Karpas-422 (cell line): ENCODE data around the gene GSTO2. TPM values are rescaled to one million over a fixed set of nuclear protein-coding genes. Genes with fewer than 3 reads are reported as not detected.
A peak's percentile ranks its signal among the peaks of the same experiment; 100 is the strongest.

Experiments
- DNase-seq: peaks from one replicate; pipeline ENCODE4 v3.0.0-alpha.2; 2015
- H2AFZ ChIP-seq: fragments of 200-600 bp; sonication (generic); 2 replicates; pipeline ENCODE4 v1.6.1; 2014; ENCODE audit warnings: antibody characterized with exemption, low read length, mixed read lengths
- H3K27ac ChIP-seq: fragments of 200-600 bp; sonication (generic); 2 replicates; pipeline ENCODE4 v1.5.1; 2014; ENCODE audit warnings: mild to moderate bottlenecking, low read length, moderate library complexity
- H3K27me3 ChIP-seq: fragments of 200-600 bp; sonication (generic); 2 replicates; pipeline ENCODE4 v1.6.1; 2014; ENCODE audit warnings: low read length, mixed read lengths
- H3K36me3 ChIP-seq: fragments of 200-600 bp; sonication (generic); 2 replicates; pipeline ENCODE4 v1.6.1; 2014; ENCODE audit warnings: low read length, mixed read lengths; ENCODE audit not compliant: insufficient read depth
- H3K4me1 ChIP-seq: fragments of 200-600 bp; sonication (generic); 2 replicates; pipeline ENCODE4 v1.6.1; 2014; ENCODE audit warnings: mild to moderate bottlenecking, low read length, mixed read lengths
- H3K4me2 ChIP-seq: fragments of 200-600 bp; sonication (generic); 2 replicates; pipeline ENCODE4 v1.6.1; 2014; ENCODE audit warnings: low read length, low read depth, mild to moderate bottlenecking; ENCODE audit not compliant: poor library complexity, severe bottlenecking
- H3K4me3 ChIP-seq: fragments of 200-600 bp; sonication (generic); 2 replicates; pipeline ENCODE4 v1.5.1; 2014; ENCODE audit warnings: mild to moderate bottlenecking, antibody characterized with exemption, low read length, mixed read lengths
- H3K79me2 ChIP-seq: fragments of 200-600 bp; sonication (generic); 2 replicates; pipeline ENCODE4 v1.6.1; 2014; ENCODE audit warnings: mild to moderate bottlenecking, low read length, mixed read lengths
- H3K9ac ChIP-seq: fragments of 200-600 bp; sonication (generic); 2 replicates; pipeline ENCODE4 v1.6.0; 2014; ENCODE audit warnings: low read length
- H3K9me2 ChIP-seq: fragments of 200-600 bp; sonication (generic), shearing (Covaris generic); replicated peaks from 2 replicates; pipeline ENCODE4 v1.6.0; 2014; ENCODE audit warnings: mild to moderate bottlenecking, low read length, moderate library complexity; ENCODE audit not compliant: insufficient read depth
- H3K9me3 ChIP-seq: fragments of 300-700, 200-600 bp; sonication (generic); 2 replicates; pipeline ENCODE4 v1.6.1; 2014; ENCODE audit warnings: low read length, mixed read lengths
- H4K20me1 ChIP-seq: fragments of 200-600 bp; sonication (generic); 2 replicates; pipeline ENCODE4 v1.6.1; 2014; ENCODE audit warnings: mild to moderate bottlenecking, antibody characterized with exemption, low read length, low read depth; ENCODE audit not compliant: insufficient read depth
- total RNA-seq: library from RNA; depleted of rRNA; stranded (reverse); fragments of >200 nt; shearing (Covaris generic); gene quantifications from 2 replicates; pipeline ENCODE4 v1.2.3, GENCODE V29; 2014; ENCODE audit warnings: low replicate concordance

The GSTO2 gene
- total RNA-seq, 1 experiment from 2014 or later = 1.3 TPM

GRCh38 chr10:104311184-104311720, 42.3 kb downstream of the GSTO2 start:
- H3K4me1 ChIP-seq = peaks cover under 1% of the 10 kb centered on the region
- peaks cover 15% of the 10 kb centered on the region for H3K36me3 ChIP-seq
- no peak for DNase-seq
- H3K9me2 ChIP-seq = no peaks in the 10 kb centered on the region
- no peak overlapping the region for H3K4me2 ChIP-seq
- no peak overlapping the region for H3K27ac ChIP-seq
- no peaks in the 10 kb centered on the region for H3K9me3 ChIP-seq
- peaks cover 56% of the 10 kb centered on the region; the same call in 1 of the 2 replicates for H4K20me1 ChIP-seq
- H3K27me3 ChIP-seq = no peaks in the 10 kb centered on the region
- H3K79me2 ChIP-seq = no peaks in the 10 kb centered on the region
- H3K9ac ChIP-seq = no peak overlapping the region
- no peak overlapping the region for H2AFZ ChIP-seq
- no peak overlapping the region for H3K4me3 ChIP-seq

GRCh38 chr10:104314591-104315485, 45.9 kb downstream of the GSTO2 start:
- Histone ChIP-seq H3K9ac (no peak overlapping the region), H3K36me3 (peaks cover 15% of the 10 kb centered on the region), H4K20me1 (peaks cover 89% of the 10 kb centered on the region)

GRCh38 chr10:104315486-104315921, 46.5 kb downstream of the GSTO2 start:
- Histone ChIP-seq H3K9me2 (no peaks in the 10 kb centered on the region), H3K4me3 (no peak overlapping the region), H3K79me2 (0 out of 2 replicates have a peak, but pooled peaks cover 4% of the 10 kb centered on the region), H3K27me3 (no peaks in the 10 kb centered on the region), H3K27ac (no peak overlapping the region), H2AFZ (no peak overlapping the region), H3K4me1 (peaks cover 38% of the 10 kb centered on the region), H3K4me2 (no peak overlapping the region), H3K9ac (no peak overlapping the region), H3K9me3 (no peaks in the 10 kb centered on the region), H3K36me3 (peaks cover 15% of the 10 kb centered on the region), H4K20me1 (peaks cover 87% of the 10 kb centered on the region)
- no peak for DNase-seq

More at GRCh38 chr10:104314591-104315485, 45.9 kb downstream of the GSTO2 start:
- H3K4me2 ChIP-seq = no peak overlapping the region
- H3K27ac ChIP-seq = no peak overlapping the region
- no peaks in the 10 kb centered on the region for H3K27me3 ChIP-seq
- peaks cover 35% of the 10 kb centered on the region for H3K4me1 ChIP-seq
- DNase-seq = no peak
- H3K79me2 ChIP-seq = 0 out of 2 replicates have a peak, but pooled peaks cover 4% of the 10 kb centered on the region
- H3K9me2 ChIP-seq = no peaks in the 10 kb centered on the region
- no peak overlapping the region for H2AFZ ChIP-seq
- H3K4me3 ChIP-seq = no peak overlapping the region
- no peaks in the 10 kb centered on the region for H3K9me3 ChIP-seq

- Histone ChIP-seq H2AFZ (no peak overlapping the region), H3K79me2 (0 out of 2 replicates have a peak, but pooled peaks cover 4% of the 10 kb centered on the region), H4K20me1 (peaks cover 88% of the 10 kb centered on the region), H3K9me3 (no peaks in the 10 kb centered on the region), H3K36me3 (peaks cover 15% of the 10 kb centered on the region), H3K4me3 (peak overlapping the region; percentile 43; the same call in 1 of the 2 replicates), H3K4me1 (peaks cover 44% of the 10 kb centered on the region), H3K9me2 (no peaks in the 10 kb centered on the region), H3K27me3 (no peaks in the 10 kb centered on the region), H3K9ac (no peak overlapping the region), H3K27ac (no peak overlapping the region), H3K4me2 (peak overlapping the region; percentile 59)
- no peak for DNase-seq
These were observed 47.5 kb downstream of the GSTO2 start for GRCh38 chr10:104316321-104317099.

- H3K27me3 ChIP-seq = no peaks in the 10 kb centered on the region
- H3K9me3 ChIP-seq = no peaks in the 10 kb centered on the region
- H3K4me1 ChIP-seq = peaks cover 52% of the 10 kb centered on the region
- peak overlapping the region; percentile 43; the same call in 1 of the 2 replicates for H3K4me3 ChIP-seq
- H3K9ac ChIP-seq = peak overlapping the region; percentile 5; the same call in 1 of the 2 replicates
- peaks cover 15% of the 10 kb centered on the region for H3K36me3 ChIP-seq
- peak; percentile 70 for DNase-seq
- 0 out of 2 replicates have a peak, but pooled peaks cover 4% of the 10 kb centered on the region for H3K79me2 ChIP-seq
- H3K4me2 ChIP-seq = peak overlapping the region; percentile 59
- H2AFZ ChIP-seq = no peak overlapping the region
- H3K27ac ChIP-seq = no peak overlapping the region
- no peaks in the 10 kb centered on the region for H3K9me2 ChIP-seq
- H4K20me1 ChIP-seq = peaks cover 90% of the 10 kb centered on the region
These were observed 48.3 kb downstream of the GSTO2 start for GRCh38 chr10:104317269-104317710.

GRCh38 chr10:104317726-104318299, 48.8 kb downstream of the GSTO2 start:
- H3K36me3 ChIP-seq = peaks cover 15% of the 10 kb centered on the region
- H3K27ac ChIP-seq = no peak overlapping the region
- no peak for DNase-seq
- 0 out of 2 replicates have a peak, but pooled peaks cover 4% of the 10 kb centered on the region for H3K79me2 ChIP-seq
- H3K27me3 ChIP-seq = no peaks in the 10 kb centered on the region
- peak overlapping the region; percentile 59 for H3K4me2 ChIP-seq
- peak overlapping the region; percentile 43; the same call in 1 of the 2 replicates for H3K4me3 ChIP-seq
- no peak overlapping the region for H2AFZ ChIP-seq
- peaks cover 89% of the 10 kb centered on the region for H4K20me1 ChIP-seq
- no peaks in the 10 kb centered on the region for H3K9me2 ChIP-seq
- no peaks in the 10 kb centered on the region for H3K9me3 ChIP-seq
- H3K9ac ChIP-seq = peak overlapping the region; percentile 5; the same call in 1 of the 2 replicates
- peaks cover 57% of the 10 kb centered on the region for H3K4me1 ChIP-seq

- peaks cover 88% of the 10 kb centered on the region for H4K20me1 ChIP-seq
- H3K36me3 ChIP-seq = peaks cover 15% of the 10 kb centered on the region
- no peak overlapping the region for H3K9ac ChIP-seq
- H3K27me3 ChIP-seq = no peaks in the 10 kb centered on the region
- no peaks in the 10 kb centered on the region for H3K9me3 ChIP-seq
- H3K27ac ChIP-seq = no peak overlapping the region
- no peak overlapping the region for H3K4me3 ChIP-seq
- H3K9me2 ChIP-seq = no peaks in the 10 kb centered on the region
- H3K79me2 ChIP-seq = 0 out of 2 replicates have a peak, but pooled peaks cover 4% of the 10 kb centered on the region
- H2AFZ ChIP-seq = no peak overlapping the region
- DNase-seq = no peak
- peaks cover 62% of the 10 kb centered on the region for H3K4me1 ChIP-seq
- no peak overlapping the region for H3K4me2 ChIP-seq
These were observed 49.3 kb downstream of the GSTO2 start for GRCh38 chr10:104318326-104318725.
